Upper lobe of right lung (tissue), 1 donor: Measurements from ENCODE around the gene SLC6A6. TPM values are rescaled to one million over a fixed set of nuclear protein-coding genes. Genes with fewer than 3 reads are reported as not detected.

Experiments used
- ATAC-seq: fragments of 200-7000 bp; cut with Tn5 transposase; one replicate; pipeline ENCODE4 v1.9.1; 2020; ENCODE audit warnings: mild to moderate bottlenecking, moderate library complexity
- DNase-seq: peaks from one replicate; pipeline ENCODE4 v3.0.0-alpha.2; 2020
- H3K27ac ChIP-seq: fragments of 200-600 bp; one replicate; pipeline ENCODE4 v1.8.0; 2022
- H3K27me3 ChIP-seq: fragments of 200-600 bp; one replicate; pipeline ENCODE4 v1.8.0; 2022; ENCODE audit warnings: mild to moderate bottlenecking
- H3K36me3 ChIP-seq: fragments of 200-600 bp; one replicate; pipeline ENCODE4 v1.8.0; 2022
- H3K4me1 ChIP-seq: fragments of 200-600 bp; one replicate; pipeline ENCODE4 v1.8.0; 2022
- H3K4me3 ChIP-seq: fragments of 200-600 bp; one replicate; pipeline ENCODE4 v1.8.0; 2022; ENCODE audit warnings: mild to moderate bottlenecking
- H3K9me3 ChIP-seq: fragments of 200-600 bp; one replicate; pipeline ENCODE4 v1.8.0; 2022
- CTCF ChIP-seq: fragments of 200-600 bp; IDR thresholded peaks from one replicate; pipeline ENCODE4 v1.8.0; 2022; ENCODE audit warnings: antibody characterized with exemption
- intact Hi-C: fragments of 100-400 bp; cut with DNase I; formaldehyde crosslinking; loops from one replicate; pipeline ENCODE4 v1.11.0; 2022
- total RNA-seq: library from RNA; stranded (reverse); fragmentation: NEBNext Ultra II Directional; extraction: Animal tissue kit (Norgen Biotek cat#: 25700); gene quantifications from one replicate; pipeline ENCODE4 v1.2.1, GENCODE V29; 2021
- donor health status: DM: no; HTN: yes; CAD: no; lungs with severe emphysema.

Gene SLC6A6
- total RNA-seq, 1 donor from 2014 or later, result 54.3 TPM

GRCh38 chr3:14429237-14429636 is 26.8 kb downstream of the SLC6A6 start:
- no peak overlapping the region for H3K4me3 ChIP-seq
- ATAC-seq, result no peak
- no peak for DNase-seq
- H3K27ac ChIP-seq, result peak overlapping the region; percentile 45
- no peaks in the 10 kb centered on the region for H3K27me3 ChIP-seq
- intact Hi-C loops, result no loop called here
- no peaks in the 10 kb centered on the region for H3K36me3 ChIP-seq
- H3K4me1 ChIP-seq, result peaks cover 86% of the 10 kb centered on the region
- no peaks in the 10 kb centered on the region for H3K9me3 ChIP-seq
- TF ChIP-seq CTCF, result no peak

DNA sequence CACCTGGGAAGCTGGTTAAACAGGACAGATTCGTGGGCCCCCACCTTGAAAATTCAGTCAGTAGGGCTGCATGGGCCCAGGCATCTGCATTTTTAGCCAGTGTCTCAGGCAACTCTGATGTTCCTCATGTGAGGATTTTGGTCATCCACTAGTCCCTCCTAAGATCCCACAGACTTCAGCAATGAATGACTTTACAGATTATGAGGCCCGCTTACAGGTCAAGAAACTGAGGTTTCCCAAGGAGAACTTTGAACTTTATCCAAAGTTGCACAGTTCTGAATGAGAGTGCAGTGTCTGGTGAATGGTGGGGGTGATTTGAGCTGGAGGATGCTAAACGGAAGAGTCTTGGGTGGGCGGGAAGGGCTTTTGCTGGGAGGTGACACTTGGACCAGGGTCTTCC is 27.2 kb downstream of the SLC6A6 start:
- Histone ChIP-seq H3K36me3 (no peaks in the 10 kb centered on the region), H3K4me3 (no peak overlapping the region), H3K4me1 (peaks cover 86% of the 10 kb centered on the region), H3K27me3 (no peaks in the 10 kb centered on the region), H3K9me3 (no peaks in the 10 kb centered on the region), H3K27ac (peak overlapping the region; percentile 89)
- DNase-seq (no peak), ATAC-seq (no peak)
- TF ChIP-seq CTCF, result no peak
- intact Hi-C loops, result no loop called here

GRCh38 chr3:14430053-14430452 is 27.6 kb downstream of the SLC6A6 start:
- Histone ChIP-seq H3K4me1 (peaks cover 86% of the 10 kb centered on the region), H3K27me3 (no peaks in the 10 kb centered on the region), H3K27ac (peak overlapping the region; percentile 89), H3K36me3 (no peaks in the 10 kb centered on the region), H3K4me3 (no peak overlapping the region), H3K9me3 (no peaks in the 10 kb centered on the region)
- DNase-seq (no peak), ATAC-seq (no peak)
- intact Hi-C loops, result no loop called here
- no peak for TF ChIP-seq CTCF

- Histone ChIP-seq H3K27me3 (no peaks in the 10 kb centered on the region), H3K4me1 (peaks cover 86% of the 10 kb centered on the region), H3K9me3 (no peaks in the 10 kb centered on the region), H3K27ac (peak overlapping the region; percentile 89), H3K4me3 (no peak overlapping the region), H3K36me3 (no peaks in the 10 kb centered on the region)
- no peak for TF ChIP-seq CTCF
- intact Hi-C loops, result no loop called here
- no peak for ATAC-seq
- no peak for DNase-seq
Observed at GRCh38 chr3:14430706-14431451, 28.5 kb downstream of the SLC6A6 start.

DNA sequence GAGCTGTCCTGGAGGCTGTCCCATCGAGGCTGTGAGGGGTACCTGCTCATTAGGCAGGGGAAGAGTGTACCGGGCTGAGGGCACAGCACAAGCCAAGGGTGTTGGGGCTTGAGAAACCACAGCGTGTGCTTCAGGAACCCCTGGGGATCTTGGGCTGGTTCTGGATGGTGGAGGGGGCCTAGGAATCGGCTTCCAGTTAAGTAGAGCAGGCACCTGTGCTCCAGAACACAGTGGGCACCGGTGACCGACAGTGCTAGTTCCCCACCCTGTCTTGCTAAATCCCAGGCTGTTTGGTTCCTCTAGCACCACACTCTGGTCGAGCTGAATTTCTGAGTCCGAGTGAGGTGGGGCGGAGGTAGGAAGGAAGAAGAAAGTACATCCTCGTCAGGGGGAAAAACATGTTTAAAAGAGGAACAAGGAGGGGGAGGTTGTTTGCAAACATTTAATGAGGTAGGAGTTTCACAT is 29.1 kb downstream of the SLC6A6 start:
- no peaks in the 10 kb centered on the region for H3K9me3 ChIP-seq
- peaks cover 84% of the 10 kb centered on the region for H3K4me1 ChIP-seq
- H3K27ac ChIP-seq, result peak overlapping the region; percentile 89
- peak overlapping the region; percentile 18 for H3K4me3 ChIP-seq
- H3K27me3 ChIP-seq, result no peaks in the 10 kb centered on the region
- ATAC-seq (peak; percentile 39), DNase-seq (no peak)
- intact Hi-C loops, result no loop called here
- TF ChIP-seq CTCF, result no peak
- no peaks in the 10 kb centered on the region for H3K36me3 ChIP-seq
